H1 (cell line): ENCODE data around the gene RNF130. TPM values are rescaled to one million over a fixed set of nuclear protein-coding genes. Genes with fewer than 3 reads are reported as not detected.

Experiments
- CBX8 ChIP-seq: fragments of 300-800, 300-1000 bp; sonication (generic); IDR thresholded peaks from 2 replicates; pipeline ENCODE4 v1.7.1; 2016; ENCODE audit warnings: low read depth, low read length, borderline replicate concordance
- CEBPB ChIP-seq: IDR thresholded peaks from 2 replicates; pipeline ENCODE4 v1.6.1; 2012; ENCODE audit warnings: low read depth, low read length
- EGR1 ChIP-seq: IDR thresholded peaks from 2 replicates; pipeline ENCODE4 v1.6.1; 2011; ENCODE audit warnings: low read depth, low read length, borderline replicate concordance
- NANOG ChIP-seq: IDR thresholded peaks from 2 replicates; pipeline ENCODE4 v1.6.1; 2011; ENCODE audit warnings: low read length, low read depth, mild to moderate bottlenecking, inconsistent platforms; ENCODE audit not compliant: insufficient read depth, poor library complexity, severe bottlenecking
- POU5F1 ChIP-seq: IDR thresholded peaks from 2 replicates; pipeline ENCODE4 v1.6.1; 2011; ENCODE audit warnings: low read depth, mild to moderate bottlenecking, low read length, moderate library complexity
- RAD21 ChIP-seq, 2 experiments: IDR thresholded peaks in 1 of 2; conservative IDR thresholded peaks in 1 of 2; 2 replicates each; pipeline ENCODE4 v1.6.1; 2011; ENCODE audit warnings: low read depth in 2 of 2, low read length in 2 of 2, improper control_type of control experiment in 1 of 2, inconsistent platforms in 1 of 2, mild to moderate bottlenecking in 1 of 2, moderate library complexity in 1 of 2
- RBBP5 ChIP-seq: IDR thresholded peaks from 2 replicates; pipeline ENCODE4 v1.7.1; 2012; ENCODE audit warnings: low read depth, mild to moderate bottlenecking, inconsistent platforms, low read length, moderate library complexity, borderline replicate concordance
- SIX5 ChIP-seq: IDR thresholded peaks from 2 replicates; pipeline ENCODE4 v1.6.1; 2011; ENCODE audit warnings: mild to moderate bottlenecking, low read depth, low read length
- YY1 ChIP-seq: IDR thresholded peaks from 2 replicates; pipeline ENCODE4 v1.6.1; 2011; ENCODE audit warnings: low read depth, mild to moderate bottlenecking, low read length
- polyA plus RNA-seq, 7 experiments: library from polyadenylated mRNA; depleted of rRNA in 3 of 7; stranded (reverse) in 5 of 7; unstranded in 2 of 7; fragments of >200 nt in 5 of 7; fragments of 200-250 nt in 2 of 7; gene quantifications; 1 replicate in 5 of 7; 2 replicates in 1 of 7; 4 replicates in 1 of 7; pipeline versions ENCODE4 v1.2.1 to v1.2.3, GENCODE V29; 2011 to 2013; ENCODE audit warnings: missing spikeins in 2 of 7, mixed read lengths in 2 of 7
- total RNA-seq: library from RNA; stranded (reverse); fragmentation: NEBNext Ultra II Directional; extraction: Animal tissue kit (Norgen Biotek cat#: 25700); gene quantifications from 2 replicates; pipeline ENCODE4 v1.2.1, GENCODE V29; 2021

Gene RNF130
- total and polyA plus RNA-seq, 2 of the 8 experiments (the other 6 are each of a cell fraction or from before 2014, with no cell fraction given) = 65.1 to 70.0 TPM

GRCh38 chr5:180081481-180081880 lies 9.9 kb upstream of the RNF130 start (continued):
- TF ChIP-seq EGR1 (no peak), POU5F1 (no peak), CBX8 (no peak), RBBP5 (no peak), YY1 (no peak), RAD21 (IDR thresholded peaks at IDR 0.05 in 1 of 2, conservative IDR thresholded peaks at IDR 0.05 in 1 of 2; ENCODE audit: low read depth in 2 of 2, low read length in 2 of 2) (no peak), SIX5 (no peak), CEBPB (no peak), NANOG (no peak)
